GM10248 (cell line): ENCODE results near the gene TEX13A.

Experiments
- CTCF ChIA-PET: fragments of 300-600 bp; sonication (Branson Sonifier 250); formaldehyde crosslinking; extraction: SDS; loops from one replicate; lab custom pipeline; 2021; ENCODE audit warnings: antibody characterized with exemption; lab: Yijun Ruan, JAX
- POLR2A ChIA-PET: fragments of 350-650 bp; sonication (Branson Sonifier 250); formaldehyde crosslinking; extraction: SDS; loops from one replicate; lab custom pipeline; 2020; ENCODE audit warnings: antibody characterized with exemption; lab: Yijun Ruan, JAX
- DNase-seq: peaks from one replicate; pipeline ENCODE4 v3.0.0; 2012; ENCODE audit errors: extremely low spot score
- CTCF ChIP-seq: IDR thresholded peaks from 2 replicates; pipeline ENCODE4 v1.5.1; 2012; ENCODE audit warnings: mild to moderate bottlenecking, low read depth; ENCODE audit errors: extremely low read depth, missing control alignments, control extremely low read depth

Gene TEX13A

GRCh38 chrX:105220636-105221035, at the start of gene TEX13A:
Gene TEX13A, minus strand, starts transcription at chrX:105220694. Its CDS starts 297 bp downstream, at chrX:105220397.
- no peak for TF ChIP-seq CTCF
- CTCF ChIA-PET = no interaction called here
- POLR2A ChIA-PET = no interaction called here
- no peak for DNase-seq

GRCh38 chrX:105269386-105269785, 48.9 kb upstream of the TEX13A start:
- no peak for TF ChIP-seq CTCF
- ChIA-PET CTCF (no interaction called here), POLR2A (no interaction called here)
- no peak for DNase-seq

GRCh38 chrX:105267167-105267566, 46.7 kb upstream of the TEX13A start:
- no peak for TF ChIP-seq CTCF
- POLR2A ChIA-PET = no interaction called here
- CTCF ChIA-PET = no interaction called here
- no peak for DNase-seq

- no peak for DNase-seq
- TF ChIP-seq CTCF = no peak
- CTCF ChIA-PET = no interaction called here
- POLR2A ChIA-PET = no interaction called here
Observed at GRCh38 chrX:105266456-105266855, 46.0 kb upstream of the TEX13A start.

GRCh38 chrX:105265093-105265492, 44.6 kb upstream of the TEX13A start:
- ChIA-PET POLR2A (no interaction called here), CTCF (no interaction called here)
- DNase-seq = no peak
- no peak for TF ChIP-seq CTCF

GRCh38 chrX:105263801-105264200, 43.3 kb upstream of the TEX13A start:
- CTCF ChIA-PET = no interaction called here
- DNase-seq = no peak
- POLR2A ChIA-PET = no interaction called here
- no peak for TF ChIP-seq CTCF

GRCh38 chrX:105263171-105263570, 42.7 kb upstream of the TEX13A start:
- ChIA-PET POLR2A (no interaction called here), CTCF (interaction anchor here (1.4 kb wide), 1 partner anchor 10 kb away, joined by 5 read pairs; no protein-coding TSS in a partner anchor)
- no peak for TF ChIP-seq CTCF
- no peak for DNase-seq
